Measurements from ENCODE around the gene ZC3H12C. TPM values are rescaled to one million over a fixed set of nuclear protein-coding genes. Genes with fewer than 3 reads are reported as not detected.
"Not testable (repeated sequence)": the region's sequence is repeated elsewhere in the genome, so short reads cannot be mapped to it uniquely, and the experiment has no call there.

Gene ZC3H12C
- total RNA-seq, 1 donor from 2014 or later = 14.8 TPM

DNA sequence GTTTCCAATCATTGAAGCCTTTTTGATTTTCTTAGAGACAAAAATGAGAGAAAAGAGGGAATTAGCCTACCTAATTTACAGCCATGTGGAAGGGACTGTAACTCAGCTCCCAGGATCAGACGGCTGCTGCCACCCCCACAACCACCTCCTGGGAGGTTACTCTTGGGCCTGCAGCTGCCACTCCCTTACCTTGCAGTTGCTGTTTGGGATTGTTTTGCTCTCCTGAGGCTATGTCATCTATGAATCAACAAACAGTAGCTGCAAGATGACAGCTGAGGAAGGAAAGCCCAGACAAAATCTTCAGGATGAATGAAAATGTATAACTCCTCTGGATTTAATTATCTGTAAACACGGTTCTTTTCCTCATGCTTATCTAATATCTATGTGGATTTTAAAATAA, 28.0 kb upstream of the ZC3H12C start:
- DNase-seq (no peak), ATAC-seq (no peak)
- Histone ChIP-seq H3K4me3 (no peak overlapping the region), H3K36me3 (no peaks in the 10 kb centered on the region), H3K9me3 (no peaks in the 10 kb centered on the region), H3K27ac (no peak overlapping the region), H3K4me1 (peaks cover 9% of the 10 kb centered on the region), H3K27me3 (no peaks in the 10 kb centered on the region)
- no peak for TF ChIP-seq CTCF (IDR thresholded peaks at IDR 0.05)
- intact Hi-C loops (cut with DNase I) = no loop called here

DNA sequence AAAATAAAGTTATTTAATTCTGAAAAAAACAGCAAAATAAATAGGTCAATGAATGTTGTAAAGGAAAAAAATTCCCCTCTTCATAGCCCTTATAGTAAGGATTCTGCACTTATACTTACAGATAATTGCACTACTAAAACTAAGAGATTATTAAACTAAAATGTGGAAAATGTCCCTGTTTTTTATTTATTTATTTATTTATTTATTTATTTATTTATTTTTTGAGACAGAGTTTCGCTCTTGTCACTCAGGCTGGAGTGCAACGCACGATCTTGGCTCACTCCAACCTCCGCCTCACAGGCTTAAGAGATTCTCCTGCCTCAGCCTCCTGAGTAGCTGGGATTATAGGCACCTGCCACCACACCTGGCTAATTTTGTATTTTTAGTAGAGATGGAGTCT, 25.2 kb upstream of the ZC3H12C start:
- DNase-seq; H3K4me1 ChIP-seq; H3K36me3 ChIP-seq; H3K27me3 ChIP-seq; intact Hi-C loops (cut with DNase I); ATAC-seq; H3K9me3 ChIP-seq; H3K4me3 ChIP-seq: not testable (repeated sequence)
- H3K27ac ChIP-seq = peak overlapping the region; percentile 67

GRCh38 chr11:110069158-110069737, 23.9 kb upstream of the ZC3H12C start:
- H3K27me3 ChIP-seq = no peaks in the 10 kb centered on the region
- no peak overlapping the region for H3K4me3 ChIP-seq
- no peak for TF ChIP-seq CTCF (IDR thresholded peaks at IDR 0.05)
- no peaks in the 10 kb centered on the region for H3K9me3 ChIP-seq
- ATAC-seq = peak; percentile 82
- no peak for DNase-seq
- peak overlapping the region; percentile 67 for H3K27ac ChIP-seq
- H3K4me1 ChIP-seq = peaks cover 9% of the 10 kb centered on the region
- H3K36me3 ChIP-seq = no peaks in the 10 kb centered on the region
- intact Hi-C loops (cut with DNase I) = no loop called here

GRCh38 chr11:110070176-110070575, 23.0 kb upstream of the ZC3H12C start:
- intact Hi-C loops (cut with DNase I) = no loop called here
- no peaks in the 10 kb centered on the region for H3K27me3 ChIP-seq
- no peak for TF ChIP-seq CTCF (IDR thresholded peaks at IDR 0.05)

DNA sequence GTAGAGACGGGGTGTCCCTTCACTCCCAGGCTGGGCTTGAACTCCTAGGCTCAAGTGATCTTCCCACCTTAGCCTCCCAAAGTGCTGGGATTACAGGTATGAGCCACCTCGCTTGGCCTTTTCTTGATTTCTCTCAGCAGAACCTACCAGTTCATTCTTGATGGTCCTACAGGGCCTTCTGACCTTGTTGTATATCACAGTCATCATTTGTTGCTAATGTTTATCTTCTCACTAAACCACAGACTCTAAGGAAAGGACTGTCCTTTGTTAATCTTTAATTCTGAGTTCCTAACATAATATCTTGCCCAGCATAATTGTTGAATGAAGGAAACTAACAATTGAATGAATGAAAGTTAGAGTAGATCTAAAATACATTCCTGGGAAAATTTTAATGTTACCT, 22.0 kb upstream of the ZC3H12C start:
- Histone ChIP-seq H3K27ac (no peak overlapping the region), H3K27me3 (no peaks in the 10 kb centered on the region), H3K4me3 (no peak overlapping the region), H3K4me1 (peaks cover 9% of the 10 kb centered on the region), H3K9me3 (no peaks in the 10 kb centered on the region), H3K36me3 (no peaks in the 10 kb centered on the region)
- intact Hi-C loops (cut with DNase I) = no loop called here
- no peak for ATAC-seq
- DNase-seq = no peak
- TF ChIP-seq CTCF (IDR thresholded peaks at IDR 0.05) = no peak

More at GRCh38 chr11:110070176-110070575, 23.0 kb upstream of the ZC3H12C start:
- H3K36me3 ChIP-seq = no peaks in the 10 kb centered on the region
- no peak for ATAC-seq
- no peak overlapping the region for H3K27ac ChIP-seq
- H3K4me1 ChIP-seq = peaks cover 9% of the 10 kb centered on the region
- no peak overlapping the region for H3K4me3 ChIP-seq
- H3K9me3 ChIP-seq = no peaks in the 10 kb centered on the region
- no peak for DNase-seq

GRCh38 chr11:110072930-110073329, 20.3 kb upstream of the ZC3H12C start:
- ATAC-seq = no peak
- Histone ChIP-seq H3K27me3 (no peaks in the 10 kb centered on the region), H3K9me3 (no peaks in the 10 kb centered on the region), H3K4me1 (peaks cover 9% of the 10 kb centered on the region), H3K27ac (no peak overlapping the region), H3K4me3 (no peak overlapping the region), H3K36me3 (no peaks in the 10 kb centered on the region)
- no peak for TF ChIP-seq CTCF (IDR thresholded peaks at IDR 0.05)
- DNase-seq = no peak
- intact Hi-C loops (cut with DNase I) = no loop called here

All from upper lobe of right lung (tissue), 1 donor.